Neural progenitor cell (in vitro differentiated cells): ENCODE results near the gene KIF21B.

ENCODE experiments used
- EZH2 ChIP-seq: fragments of 200-600 bp; sonication (generic); IDR thresholded peaks from 2 replicates; pipeline ENCODE4 v1.6.1; 2017; ENCODE audit warnings: antibody characterized with exemption, mild to moderate bottlenecking, moderate library complexity
- EZH2phosphoT487 ChIP-seq: fragments of 200-600 bp; sonication (generic); IDR thresholded peaks from 2 replicates; pipeline ENCODE4 v1.6.1; 2017; ENCODE audit warnings: antibody characterized with exemption
- TF ChIP-seq, protein P1 (sequence below): fragments of 200-600 bp; sonication (generic); IDR thresholded peaks from 2 replicates; pipeline ENCODE4 v1.5.1; 2017; ENCODE audit warnings: antibody characterized with exemption, mild to moderate bottlenecking

DNA sequence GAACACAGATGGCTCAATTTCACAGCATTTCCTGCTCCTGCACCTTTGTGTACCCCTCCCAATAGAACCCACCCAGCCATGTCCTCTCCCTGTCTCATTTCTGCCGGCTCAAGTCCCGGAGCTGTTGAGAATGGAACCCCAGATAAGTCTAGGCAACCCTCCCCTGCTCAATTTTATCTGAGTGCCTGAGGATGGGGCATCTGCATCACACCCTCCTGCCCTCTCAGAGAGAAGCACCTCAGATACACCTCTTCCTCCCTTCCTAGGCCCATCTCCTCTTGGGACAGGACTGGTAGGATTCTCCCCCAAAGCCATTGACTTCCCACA, 1.1 kb downstream of the KIF21B start:
- TF ChIP-seq, protein P1, sequence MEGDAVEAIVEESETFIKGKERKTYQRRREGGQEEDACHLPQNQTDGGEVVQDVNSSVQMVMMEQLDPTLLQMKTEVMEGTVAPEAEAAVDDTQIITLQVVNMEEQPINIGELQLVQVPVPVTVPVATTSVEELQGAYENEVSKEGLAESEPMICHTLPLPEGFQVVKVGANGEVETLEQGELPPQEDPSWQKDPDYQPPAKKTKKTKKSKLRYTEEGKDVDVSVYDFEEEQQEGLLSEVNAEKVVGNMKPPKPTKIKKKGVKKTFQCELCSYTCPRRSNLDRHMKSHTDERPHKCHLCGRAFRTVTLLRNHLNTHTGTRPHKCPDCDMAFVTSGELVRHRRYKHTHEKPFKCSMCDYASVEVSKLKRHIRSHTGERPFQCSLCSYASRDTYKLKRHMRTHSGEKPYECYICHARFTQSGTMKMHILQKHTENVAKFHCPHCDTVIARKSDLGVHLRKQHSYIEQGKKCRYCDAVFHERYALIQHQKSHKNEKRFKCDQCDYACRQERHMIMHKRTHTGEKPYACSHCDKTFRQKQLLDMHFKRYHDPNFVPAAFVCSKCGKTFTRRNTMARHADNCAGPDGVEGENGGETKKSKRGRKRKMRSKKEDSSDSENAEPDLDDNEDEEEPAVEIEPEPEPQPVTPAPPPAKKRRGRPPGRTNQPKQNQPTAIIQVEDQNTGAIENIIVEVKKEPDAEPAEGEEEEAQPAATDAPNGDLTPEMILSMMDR, result no peak
- no peak for TF ChIP-seq EZH2phosphoT487
- no peak for TF ChIP-seq EZH2
